Trophoblast cell (in vitro differentiated cells and primary cell): Measurements from ENCODE around the gene TRAF2.

Experiments
- DNase-seq, 2 donors: peaks; one replicate each; pipeline ENCODE4 v3.0.0-alpha.2; 2016
- H2AFZ ChIP-seq: 2 replicates; pipeline ENCODE4 v1.6.1; 2013; ENCODE audit warnings: low read length, moderate library complexity, mild to moderate bottlenecking; ENCODE audit not compliant: insufficient read depth, poor library complexity
- H2AK5ac ChIP-seq: 2 replicates; pipeline ENCODE4 v1.6.1; 2013; ENCODE audit warnings: mild to moderate bottlenecking, low read length
- H2BK120ac ChIP-seq: 2 replicates; pipeline ENCODE4 v1.6.1; 2013; ENCODE audit warnings: low read length, mild to moderate bottlenecking, moderate library complexity; ENCODE audit not compliant: insufficient read depth, poor library complexity
- H2BK12ac ChIP-seq: 2 replicates; pipeline ENCODE4 v1.6.1; 2013; ENCODE audit warnings: mild to moderate bottlenecking, low read length, moderate library complexity
- H2BK5ac ChIP-seq: 2 replicates; pipeline ENCODE4 v1.6.1; 2013; ENCODE audit warnings: low read length, low read depth, moderate library complexity, mild to moderate bottlenecking; ENCODE audit not compliant: poor library complexity
- H3K14ac ChIP-seq: 2 replicates; pipeline ENCODE4 v1.6.1; 2013; ENCODE audit warnings: mild to moderate bottlenecking, low read length
- H3K18ac ChIP-seq: 2 replicates; pipeline ENCODE4 v1.6.1; 2013; ENCODE audit warnings: mild to moderate bottlenecking, low read length
- H3K23ac ChIP-seq: 2 replicates; pipeline ENCODE4 v1.6.1; 2013; ENCODE audit warnings: low read length
- H3K27ac ChIP-seq: 2 replicates; pipeline ENCODE4 v1.5.1; 2013; ENCODE audit warnings: low read depth, mild to moderate bottlenecking, inconsistent platforms, low read length, moderate library complexity
- H3K27me3 ChIP-seq: 2 replicates; pipeline ENCODE4 v1.6.1; 2013; ENCODE audit warnings: inconsistent platforms, mild to moderate bottlenecking, low read length, moderate library complexity; ENCODE audit not compliant: insufficient read depth
- H3K36me3 ChIP-seq, 2 experiments: 1 replicate in 1 of 2; 2 replicates in 1 of 2; pipeline ENCODE4 v1.6.1; 2013; ENCODE audit warnings: low read length in 2 of 2, mild to moderate bottlenecking in 2 of 2, moderate library complexity in 1 of 2; ENCODE audit not compliant: insufficient read depth in 2 of 2, control insufficient read depth in 1 of 2
- H3K4ac ChIP-seq: 2 replicates; pipeline ENCODE4 v1.6.1; 2013; ENCODE audit warnings: low read depth, mild to moderate bottlenecking, low read length, moderate library complexity
- H3K4me1 ChIP-seq, 2 experiments: 1 replicate in 1 of 2; 2 replicates in 1 of 2; pipeline ENCODE4 v1.6.1; 2013; ENCODE audit warnings: low read length in 2 of 2, mild to moderate bottlenecking in 2 of 2, moderate library complexity in 1 of 2; ENCODE audit not compliant: insufficient read depth in 2 of 2, control insufficient read depth in 1 of 2
- H3K4me2 ChIP-seq: 2 replicates; pipeline ENCODE4 v1.6.1; 2013; ENCODE audit warnings: inconsistent platforms, mild to moderate bottlenecking, low read length, moderate library complexity
- H3K4me3 ChIP-seq: 2 replicates; pipeline ENCODE4 v1.5.1; 2013; ENCODE audit warnings: mild to moderate bottlenecking, low read depth, low read length, inconsistent platforms
- H3K79me1 ChIP-seq: one replicate; pipeline ENCODE4 v1.6.1; 2013; ENCODE audit warnings: low read length
- H3K79me2 ChIP-seq: 2 replicates; pipeline ENCODE4 v1.6.1; 2013; ENCODE audit warnings: low read length, mild to moderate bottlenecking; ENCODE audit not compliant: control insufficient read depth, insufficient read depth, poor library complexity
- H3K9ac ChIP-seq: 2 replicates; pipeline ENCODE4 v1.6.1; 2013; ENCODE audit warnings: mild to moderate bottlenecking, low read length
- H3K9me3 ChIP-seq: 2 replicates; pipeline ENCODE4 v1.6.1; 2013; ENCODE audit warnings: low read depth, mild to moderate bottlenecking, control low read depth, inconsistent platforms, low read length; ENCODE audit not compliant: insufficient read depth
- H4K12ac ChIP-seq: 2 replicates; pipeline ENCODE4 v1.6.1; 2013; ENCODE audit warnings: low read depth, mild to moderate bottlenecking, low read length, moderate library complexity
- H4K8ac ChIP-seq: 2 replicates; pipeline ENCODE4 v1.6.1; 2013; ENCODE audit warnings: low read depth, mild to moderate bottlenecking, low read length, moderate library complexity
- H4K91ac ChIP-seq: one replicate; pipeline ENCODE4 v1.6.1; 2013; ENCODE audit warnings: low read depth, mild to moderate bottlenecking, low read length, moderate library complexity
- WGBS: extraction: QIAGEN DNeasy Blood & Tissue Kit; methylation state at CpG from one replicate; pipeline ENCODE4 v1.1.7; 2013; ENCODE audit warnings: missing lambda C conversion rate; ENCODE audit not compliant: insufficient read length, insufficient coverage; ENCODE audit errors: extremely low coverage; 5-methylcytosine and 5-hydroxymethylcytosine counted together

Gene TRAF2

DNA sequence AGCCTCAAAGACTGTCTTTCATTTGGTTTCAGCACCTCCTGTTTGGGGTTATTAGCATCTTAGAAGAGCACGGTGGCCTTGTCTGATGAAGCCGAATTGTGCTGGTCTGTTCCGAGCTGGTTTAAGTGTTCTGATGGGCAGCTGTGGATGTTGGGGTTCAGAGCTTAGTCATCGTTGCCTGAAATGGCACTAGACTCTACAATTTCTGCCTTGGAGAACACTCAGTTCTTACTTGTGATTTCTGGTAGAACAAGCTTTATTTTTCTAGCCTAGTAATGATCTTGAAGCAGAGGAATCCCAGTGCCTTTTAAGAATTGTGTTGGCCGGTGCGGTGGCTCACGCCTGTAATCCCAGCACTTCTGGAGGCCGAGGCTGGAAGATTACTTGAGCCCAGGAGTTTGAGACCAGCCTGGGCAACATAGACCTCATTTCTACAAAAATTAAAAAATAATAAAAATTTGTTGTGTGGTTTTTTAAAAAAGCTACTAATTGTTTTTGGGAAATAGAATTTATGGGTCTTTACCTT lies 50.4 kb downstream of the TRAF2 start:
- no peak overlapping the region for H3K4me2 ChIP-seq
- peaks cover 1% of the 10 kb centered on the region for H3K9me3 ChIP-seq
- peaks cover 38 to 40% of the 10 kb centered on the region in 2 experiments for H3K36me3 ChIP-seq
- no peak overlapping the region for H3K27ac ChIP-seq
- no peak overlapping the region for H2BK12ac ChIP-seq
- no peak overlapping the region for H3K23ac ChIP-seq
- no peak for DNase-seq
- H2BK5ac ChIP-seq = no peak overlapping the region
- H3K18ac ChIP-seq = no peak overlapping the region
- H3K4me1 ChIP-seq = peaks cover 0 to 3% of the 10 kb centered on the region in 2 experiments
- H4K8ac ChIP-seq = no peak overlapping the region
- no peak overlapping the region for H4K12ac ChIP-seq
- no peak overlapping the region for H3K9ac ChIP-seq
- H3K27me3 ChIP-seq = no peaks in the 10 kb centered on the region
- H3K79me1 ChIP-seq = no peaks in the 10 kb centered on the region
- no CpG with 5 or more reads among the region's 8 CpGs for WGBS
- H3K4me3 ChIP-seq = no peak overlapping the region
- H2AK5ac ChIP-seq = no peak overlapping the region
- H2AFZ ChIP-seq = no peak overlapping the region
- no peak overlapping the region for H3K4ac ChIP-seq
- no peak overlapping the region for H4K91ac ChIP-seq
- H3K14ac ChIP-seq = no peak overlapping the region
- H2BK120ac ChIP-seq = no peak overlapping the region
- no peaks in the 10 kb centered on the region for H3K79me2 ChIP-seq

DNA sequence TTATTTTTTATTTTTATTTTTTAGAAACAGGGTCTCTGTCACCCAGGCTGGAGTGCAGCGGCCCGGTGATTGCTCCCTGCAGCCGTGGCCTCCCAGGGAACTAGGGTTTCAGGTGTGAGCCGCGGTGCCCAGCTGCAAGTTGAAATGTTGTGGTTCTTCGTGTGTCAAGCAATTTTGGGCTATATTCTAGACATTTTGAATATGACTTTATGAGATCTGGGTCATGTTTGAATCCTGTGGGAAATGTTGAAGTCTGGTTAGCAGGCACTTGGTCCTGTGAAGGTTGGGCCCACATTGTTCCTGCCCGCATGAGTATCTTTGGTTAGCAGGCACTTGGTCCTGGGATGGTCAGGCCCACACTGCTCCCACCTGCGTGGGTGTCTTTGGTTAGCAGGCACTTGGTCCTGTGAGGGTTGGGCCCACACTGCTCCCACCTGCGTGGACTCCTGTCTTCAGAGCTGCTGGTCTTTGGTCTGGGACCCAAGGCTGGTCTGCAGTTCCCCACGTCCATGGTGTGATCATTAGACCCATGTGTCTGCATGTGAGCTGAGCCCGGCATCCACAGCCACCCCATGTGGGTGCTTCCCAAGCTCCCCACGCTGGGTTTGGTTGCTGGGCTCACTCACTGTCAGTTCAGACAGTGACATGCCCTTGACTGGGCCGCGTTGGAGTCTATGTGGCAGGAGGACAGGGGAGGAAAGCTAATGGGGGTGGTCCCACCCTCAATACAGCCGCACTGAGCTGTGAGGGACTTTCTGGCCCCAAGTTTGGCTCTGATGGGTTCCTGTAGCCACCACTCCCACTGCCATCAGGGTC lies 51.1 kb downstream of the TRAF2 start:
- no peak overlapping the region for H3K18ac ChIP-seq
- H3K27me3 ChIP-seq = no peaks in the 10 kb centered on the region
- WGBS = no CpG with 5 or more reads among the region's 15 CpGs
- H3K4me3 ChIP-seq = no peak overlapping the region
- no peak overlapping the region for H2BK120ac ChIP-seq
- no peaks in the 10 kb centered on the region for H3K79me2 ChIP-seq
- H2BK12ac ChIP-seq = no peak overlapping the region
- peaks cover 1% of the 10 kb centered on the region for H3K9me3 ChIP-seq
- peaks cover 0 to 3% of the 10 kb centered on the region in 2 experiments for H3K4me1 ChIP-seq
- no peak overlapping the region for H3K27ac ChIP-seq
- no peak overlapping the region for H3K4me2 ChIP-seq
- H3K14ac ChIP-seq = no peak overlapping the region
- H3K79me1 ChIP-seq = no peaks in the 10 kb centered on the region
- H4K8ac ChIP-seq = no peak overlapping the region
- peaks cover 45 to 46% of the 10 kb centered on the region in 2 experiments for H3K36me3 ChIP-seq
- no peak overlapping the region for H2AFZ ChIP-seq
- no peak overlapping the region for H3K9ac ChIP-seq
- no peak overlapping the region for H2AK5ac ChIP-seq
- H4K12ac ChIP-seq = no peak overlapping the region
- no peak for DNase-seq
- H4K91ac ChIP-seq = no peak overlapping the region
- H3K23ac ChIP-seq = no peak overlapping the region
- H3K4ac ChIP-seq = no peak overlapping the region
- no peak overlapping the region for H2BK5ac ChIP-seq

DNA sequence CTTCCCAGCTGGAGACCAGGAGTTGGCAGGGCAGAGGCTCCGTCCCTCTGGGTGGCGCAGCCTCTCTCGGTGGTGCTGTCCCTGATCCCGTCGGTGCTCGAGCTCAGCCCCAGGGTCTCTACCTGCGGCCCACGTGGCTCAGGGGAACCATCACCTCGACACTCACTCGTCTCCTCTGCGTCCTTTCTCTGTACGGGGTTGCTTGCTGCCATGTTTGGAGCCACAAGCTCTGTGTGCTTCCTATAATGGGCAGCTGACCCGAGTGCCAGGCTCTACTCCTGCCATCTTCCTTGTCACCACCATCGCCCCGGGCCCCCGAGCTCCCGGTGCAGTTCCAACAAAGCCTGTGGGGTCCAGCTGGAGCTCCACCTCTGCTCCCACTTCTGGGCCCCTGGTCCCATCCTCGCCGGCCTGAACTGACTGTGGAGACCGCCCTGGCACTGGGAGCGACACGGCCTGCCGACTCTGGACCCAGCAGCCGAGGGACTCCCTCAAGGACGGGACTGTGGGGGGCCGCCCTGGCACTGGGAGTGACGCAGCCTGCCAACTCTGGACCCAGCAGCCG lies 53.2 kb downstream of the TRAF2 start:
- Histone ChIP-seq H2AK5ac (no peak overlapping the region), H2AFZ (no peak overlapping the region), H3K27ac (no peak overlapping the region), H3K79me2 (peaks cover 13% of the 10 kb centered on the region), H4K12ac (no peak overlapping the region), H3K4me3 (no peak overlapping the region), H3K36me3 (peaks cover 49 to 51% of the 10 kb centered on the region in 2 experiments), H3K4ac (no peak overlapping the region), H3K9ac (no peak overlapping the region), H3K18ac (no peak overlapping the region), H4K91ac (no peak overlapping the region), H3K9me3 (peaks cover 4% of the 10 kb centered on the region), H4K8ac (no peak overlapping the region), H2BK120ac (no peak overlapping the region), H3K27me3 (no peaks in the 10 kb centered on the region), H2BK12ac (no peak overlapping the region), H3K4me2 (no peak overlapping the region), H3K23ac (no peak overlapping the region), H3K14ac (no peak overlapping the region), H2BK5ac (no peak overlapping the region), H3K4me1 (peaks cover 8 to 10% of the 10 kb centered on the region in 2 experiments), H3K79me1 (peaks cover 11% of the 10 kb centered on the region)
- no CpG with 5 or more reads among the region's 28 CpGs for WGBS
- DNase-seq = no peak

DNA sequence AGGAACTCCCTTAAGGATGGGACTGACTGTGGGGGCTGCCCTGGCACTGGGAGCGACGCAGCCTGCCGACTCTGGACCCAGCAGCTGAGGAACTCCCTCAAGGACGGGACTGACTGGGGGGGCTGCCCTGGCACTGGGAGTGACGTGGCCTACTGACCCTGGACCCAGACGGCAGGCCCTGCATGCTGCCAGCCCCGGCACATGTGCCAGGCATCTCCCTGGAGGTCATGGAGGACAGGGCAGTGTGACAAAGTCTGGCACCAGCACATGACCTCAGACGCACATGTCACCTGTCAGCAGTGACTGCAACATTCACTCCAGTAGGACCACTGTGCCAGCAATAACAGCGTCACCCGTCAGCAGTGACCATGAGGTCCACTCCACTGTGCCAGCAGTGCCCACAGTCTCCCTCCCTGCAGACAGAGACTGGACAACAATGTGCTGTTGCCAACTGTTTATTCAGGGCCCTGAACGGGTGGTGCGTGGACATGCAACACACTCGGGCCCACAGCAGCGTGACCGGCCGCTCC lies 53.7 kb downstream of the TRAF2 start:
- no peak overlapping the region for H2AFZ ChIP-seq
- peaks cover 4% of the 10 kb centered on the region for H3K9me3 ChIP-seq
- DNase-seq = no peak
- no peak overlapping the region for H4K91ac ChIP-seq
- no peak overlapping the region for H3K23ac ChIP-seq
- no peak overlapping the region for H4K8ac ChIP-seq
- H3K27ac ChIP-seq = no peak overlapping the region
- H3K4ac ChIP-seq = no peak overlapping the region
- H3K14ac ChIP-seq = no peak overlapping the region
- no peak overlapping the region for H4K12ac ChIP-seq
- no peak overlapping the region for H3K4me2 ChIP-seq
- peaks cover 8 to 13% of the 10 kb centered on the region in 2 experiments for H3K4me1 ChIP-seq
- no peak overlapping the region for H3K18ac ChIP-seq
- no peak overlapping the region for H2BK120ac ChIP-seq
- H3K4me3 ChIP-seq = no peak overlapping the region
- WGBS = no CpG with 5 or more reads among the region's 16 CpGs
- no peak overlapping the region for H3K9ac ChIP-seq
- H2BK5ac ChIP-seq = no peak overlapping the region
- no peaks in the 10 kb centered on the region for H3K27me3 ChIP-seq
- peaks cover 11% of the 10 kb centered on the region for H3K79me1 ChIP-seq
- peaks cover 13% of the 10 kb centered on the region for H3K79me2 ChIP-seq
- H2BK12ac ChIP-seq = no peak overlapping the region
- peaks cover 49 to 51% of the 10 kb centered on the region in 2 experiments for H3K36me3 ChIP-seq
- H2AK5ac ChIP-seq = no peak overlapping the region
